HepG2 (cell line): ENCODE measurements around the gene STX5. TPM values are rescaled to one million over a fixed set of nuclear protein-coding genes. Genes with fewer than 3 reads are reported as not detected.

Experiments used
- BCLAF1 ChIP-seq: fragments of 450-650 bp; IDR thresholded peaks from 2 replicates; pipeline ENCODE4 v1.6.1; 2017; ENCODE audit warnings: mild to moderate bottlenecking
- HNF1A ChIP-seq, 2 experiments: sonication (generic) in 1 of 2; formaldehyde crosslinking in 1 of 2; IDR thresholded peaks; 2 replicates each; pipeline versions ENCODE4 v1.4.0 to v1.6.1; 2016 to 2020; ENCODE audit warnings: borderline replicate concordance in 1 of 2, low read depth in 1 of 2, mild to moderate bottlenecking in 1 of 2, missing genetic modification reagents in 1 of 2
- KDM5A ChIP-seq: fragments of 200-600 bp; sonication (generic); IDR thresholded peaks from 2 replicates; pipeline ENCODE4 v1.7.0; 2018; ENCODE audit warnings: antibody characterized with exemption, mild to moderate bottlenecking, low read length, borderline replicate concordance
- MLXIP ChIP-seq: sonication (generic); formaldehyde crosslinking; IDR thresholded peaks from 2 replicates; pipeline ENCODE4 v1.9.0; 2021; ENCODE audit warnings: missing genetic modification reagents, borderline replicate concordance
- NCOA2 ChIP-seq: sonication (generic); formaldehyde crosslinking; IDR thresholded peaks from 2 replicates; pipeline ENCODE4 v1.8.0; 2022; ENCODE audit warnings: inconsistent platforms
- SAFB2 ChIP-seq: sonication (generic); formaldehyde crosslinking; IDR thresholded peaks from 2 replicates; pipeline ENCODE4 v1.5.1; 2020; ENCODE audit warnings: missing genetic modification reagents, low read depth, mild to moderate bottlenecking, borderline replicate concordance
- SOX13 ChIP-seq, 3 experiments: fragments of 450-650 bp in 1 of 3; sonication (generic) in 1 of 3; formaldehyde crosslinking in 1 of 3; IDR thresholded peaks in 2 of 3; conservative IDR thresholded peaks in 1 of 3; 2 replicates each; pipeline versions ENCODE4 v1.5.0 to v1.6.1; 2016 to 2020; ENCODE audit warnings: antibody characterized with exemption in 1 of 3, mild to moderate bottlenecking in 1 of 3, missing compliant biosample characterization in 1 of 3, missing genetic modification reagents in 1 of 3, moderate library complexity in 1 of 3
- TBX2 ChIP-seq: sonication (generic); formaldehyde crosslinking; IDR thresholded peaks from 2 replicates; pipeline ENCODE4 v1.5.0; 2020; ENCODE audit warnings: missing genetic modification reagents, mild to moderate bottlenecking, borderline replicate concordance
- TFAP4 ChIP-seq: sonication (generic); IDR thresholded peaks from 2 replicates; pipeline ENCODE4 v1.6.1; 2016; ENCODE audit warnings: low read depth, borderline replicate concordance
- ZKSCAN5 ChIP-seq: sonication (generic); formaldehyde crosslinking; IDR thresholded peaks from 2 replicates; pipeline ENCODE4 v1.5.1; 2020; ENCODE audit warnings: mild to moderate bottlenecking, missing genetic modification reagents
- ZNF260 ChIP-seq: sonication (generic); formaldehyde crosslinking; IDR thresholded peaks from 2 replicates; pipeline ENCODE4 v1.4.0; 2020; ENCODE audit warnings: missing genetic modification reagents, low read depth, mild to moderate bottlenecking, borderline replicate concordance
- ZNF382 ChIP-seq: sonication (generic); formaldehyde crosslinking; IDR thresholded peaks from 2 replicates; pipeline ENCODE4 v1.5.0; 2020; ENCODE audit warnings: missing genetic modification reagents, mild to moderate bottlenecking, borderline replicate concordance
- ZNF770 ChIP-seq: sonication (generic); formaldehyde crosslinking; IDR thresholded peaks from 2 replicates; pipeline ENCODE4 v1.5.0; 2020; ENCODE audit warnings: mild to moderate bottlenecking, missing genetic modification reagents
- polyA plus RNA-seq, 8 experiments: library from polyadenylated mRNA; depleted of rRNA in 3 of 8; stranded (reverse) in 7 of 8; unstranded in 1 of 8; fragments of >200 nt; fragmentation: Illumina TruSeq in 4 of 8; extraction: Trizol in 4 of 8; gene quantifications; 2 replicates each; pipeline versions ENCODE4 v1.2.1 to v1.2.3, GENCODE V29; 2011 to 2016; ENCODE audit warnings: low read depth in 4 of 8, missing spikeins in 1 of 8, mixed read lengths in 1 of 8; ENCODE audit not compliant: insufficient read depth in 1 of 8
- total RNA-seq, 5 experiments: library from RNA; depleted of rRNA; stranded (reverse); fragments of >200 nt; fragmentation: Illumina TruSeq; extraction: Trizol; gene quantifications; 2 replicates each; pipeline ENCODE4 v1.2.3, GENCODE V29; 2016; ENCODE audit warnings: low read depth in 1 of 5

The STX5 gene
- total and polyA plus RNA-seq, 2 of the 13 experiments (the other 11 are each of a cell fraction or from before 2014, with no cell fraction given): 26.9 to 30.0 TPM

GRCh38 chr11:62858201-62858600 lies 26.4 kb upstream of the STX5 start (continued):
- TF ChIP-seq MLXIP (CRISPR knock-in tag) (no peak), KDM5A (no peak), TFAP4 (peak; percentile 55; the same call in 1 of the 2 replicates), TBX2 (CRISPR knock-in tag) (peak; percentile 44; the same call in 1 of the 2 replicates), ZKSCAN5 (CRISPR knock-in tag) (no peak), SOX13 (IDR thresholded peaks at IDR 0.05) (no peak), SOX13 (CRISPR knock-in tag; conservative IDR thresholded peaks at IDR 0.05 in 1 of 2, IDR thresholded peaks at IDR 0.05 in 1 of 2) (peak in 1 of 2 experiments; percentile 22; a peak in 1 of 4 replicates), HNF1A (IDR thresholded peaks at IDR 0.05; ENCODE audit: low read depth) (no peak), HNF1A (CRISPR knock-in tag; IDR thresholded peaks at IDR 0.05; ENCODE audit: borderline replicate concordance) (no peak), SAFB2 (no peak), BCLAF1 (no peak), ZNF382 (CRISPR knock-in tag) (no peak), NCOA2 (CRISPR knock-in tag) (no peak), ZNF260 (CRISPR knock-in tag) (no peak), ZNF770 (CRISPR knock-in tag) (no peak)
